ENCODE results near the gene DUS1L. TPM values are rescaled to one million over a fixed set of nuclear protein-coding genes. Genes with fewer than 3 reads are reported as not detected.

DUS1L gene
- total RNA-seq, 1 donor from 2014 or later, result 67.7 TPM

DNA sequence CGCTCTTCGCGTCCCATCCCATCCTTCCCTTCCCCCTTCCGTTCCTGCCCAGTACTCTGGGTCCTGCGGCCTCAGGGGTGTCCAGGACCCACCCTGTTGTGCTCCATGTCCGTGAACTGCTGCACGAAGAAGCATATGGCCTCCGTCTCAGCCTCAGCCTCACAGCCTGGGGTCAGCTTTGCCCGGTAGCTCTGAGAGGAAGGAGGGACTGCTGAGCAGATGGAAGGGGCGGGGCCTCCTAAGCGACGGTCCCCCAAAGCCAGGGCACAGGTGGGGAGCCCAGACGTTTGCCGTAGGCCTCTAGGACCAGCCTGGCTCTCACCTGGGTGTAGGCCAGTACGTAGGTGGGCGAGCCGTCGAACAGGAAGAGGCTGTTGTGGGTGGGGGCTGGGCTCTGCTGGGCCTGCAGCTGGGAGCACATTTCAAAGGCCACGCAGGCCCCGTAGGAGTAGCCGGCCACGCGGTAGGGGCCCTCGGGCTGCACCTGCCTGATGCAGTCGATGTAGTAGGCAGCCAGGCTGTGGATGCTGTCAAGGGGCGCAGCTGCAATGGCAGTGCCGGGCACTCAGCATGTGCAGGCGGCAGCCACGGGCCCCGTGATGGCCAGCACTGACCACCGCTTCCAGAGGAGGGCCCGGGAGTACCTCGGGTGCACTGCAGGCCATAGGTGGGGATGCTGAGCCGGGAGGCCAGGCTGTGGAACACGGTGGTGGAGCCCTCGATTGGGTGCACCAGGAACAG lies 14.6 kb upstream of the DUS1L start:
- DNase-seq (no peak), ATAC-seq (no peak)
- intact Hi-C loops (cut with micrococcal nuclease), result no loop called here

DNA sequence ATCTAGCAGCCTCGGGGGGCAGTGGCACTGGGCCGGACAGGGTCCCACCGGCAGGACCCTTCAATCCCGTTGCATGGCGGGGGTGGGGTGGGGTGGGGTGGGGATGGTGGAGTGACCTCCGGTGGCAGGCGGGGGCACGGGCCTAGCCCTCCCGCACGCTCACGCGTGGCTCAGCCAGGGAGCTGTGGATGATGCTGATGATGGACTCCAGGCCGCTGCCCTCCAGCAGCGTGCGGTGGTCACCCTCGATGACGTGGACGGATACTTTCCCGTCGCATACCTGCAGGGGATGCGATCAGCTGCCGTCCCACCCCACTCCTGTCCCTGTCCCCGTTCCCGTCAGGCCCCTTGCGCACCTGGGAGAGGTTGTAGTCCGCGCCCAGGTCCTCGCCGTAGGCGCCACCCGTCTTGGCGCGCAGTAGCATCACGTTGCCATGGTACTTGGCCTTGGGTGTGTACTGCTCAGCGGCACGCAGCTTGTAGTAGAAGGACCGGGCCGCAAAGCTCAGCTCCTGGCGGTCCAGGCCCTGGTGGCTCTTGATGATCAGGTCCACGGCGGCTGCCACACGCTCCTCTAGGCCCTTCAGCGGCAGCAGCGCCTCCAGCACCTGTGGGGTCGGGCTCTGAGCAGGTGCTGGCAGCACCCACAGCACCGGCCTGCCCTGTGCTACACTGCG lies 13.5 kb upstream of the DUS1L start:
- intact Hi-C loops (cut with micrococcal nuclease), result no loop called here
- ATAC-seq, result no peak
- DNase-seq, result no peak

DNA sequence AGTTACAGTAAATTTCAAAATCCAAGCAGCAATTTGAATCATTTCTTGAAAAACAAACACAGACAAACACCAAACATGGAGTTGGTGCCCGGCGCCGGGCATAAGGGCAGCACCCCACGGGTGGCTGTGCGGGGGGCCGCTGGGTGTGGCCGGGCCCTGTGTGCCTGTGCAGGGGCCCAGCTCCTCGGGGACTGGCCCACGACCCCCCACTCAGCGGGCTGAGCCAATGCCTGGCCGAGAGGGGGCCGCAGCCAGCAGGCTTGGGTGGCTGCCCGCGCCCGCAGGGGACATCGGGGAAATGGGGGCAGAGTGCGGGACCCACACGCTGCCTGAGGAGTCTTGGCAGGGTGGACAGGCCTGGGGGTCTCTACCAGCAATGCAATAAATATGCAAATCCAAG lies 12.8 kb upstream of the DUS1L start:
- DNase-seq (no peak), ATAC-seq (no peak)
- intact Hi-C loops (cut with micrococcal nuclease), result no loop called here

DNA sequence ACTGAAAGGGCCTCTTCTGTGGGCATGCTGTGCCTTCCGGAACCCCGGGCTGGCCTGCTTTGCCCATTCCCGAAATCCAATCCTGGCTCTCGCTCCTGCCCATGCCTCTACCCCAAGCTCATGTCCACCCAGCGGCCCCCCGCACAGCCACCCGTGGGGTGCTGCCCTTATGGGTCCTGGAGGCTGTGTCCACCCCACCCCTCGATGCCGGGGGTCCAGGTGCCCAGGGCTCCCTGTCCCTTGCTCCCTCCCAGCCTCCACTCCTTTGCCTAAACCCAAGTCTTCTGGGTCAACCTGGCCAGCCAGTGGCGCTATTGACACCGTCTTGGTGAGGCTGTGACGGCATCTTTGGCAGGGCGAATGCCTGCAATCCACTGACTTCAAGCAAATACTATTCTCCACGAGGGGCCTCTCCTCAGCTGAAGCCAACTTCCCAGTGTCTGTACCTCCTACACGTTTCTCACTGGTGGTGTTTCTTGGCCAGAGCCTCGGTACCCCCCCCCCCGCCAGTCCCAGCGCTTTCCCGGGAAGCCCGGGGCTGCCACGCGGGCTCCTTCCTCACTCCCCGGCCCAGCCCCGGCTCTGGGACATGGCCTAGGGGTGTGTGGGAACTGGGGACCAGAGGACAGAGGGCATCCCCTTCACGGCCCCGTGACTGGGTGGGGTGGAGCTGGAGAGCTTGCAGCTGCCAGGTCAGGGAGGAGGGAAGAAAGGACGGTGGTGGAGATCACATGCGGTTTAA lies 12.2 kb upstream of the DUS1L start:
- intact Hi-C loops (cut with micrococcal nuclease), result no loop called here
- DNase-seq, result no peak

DNA sequence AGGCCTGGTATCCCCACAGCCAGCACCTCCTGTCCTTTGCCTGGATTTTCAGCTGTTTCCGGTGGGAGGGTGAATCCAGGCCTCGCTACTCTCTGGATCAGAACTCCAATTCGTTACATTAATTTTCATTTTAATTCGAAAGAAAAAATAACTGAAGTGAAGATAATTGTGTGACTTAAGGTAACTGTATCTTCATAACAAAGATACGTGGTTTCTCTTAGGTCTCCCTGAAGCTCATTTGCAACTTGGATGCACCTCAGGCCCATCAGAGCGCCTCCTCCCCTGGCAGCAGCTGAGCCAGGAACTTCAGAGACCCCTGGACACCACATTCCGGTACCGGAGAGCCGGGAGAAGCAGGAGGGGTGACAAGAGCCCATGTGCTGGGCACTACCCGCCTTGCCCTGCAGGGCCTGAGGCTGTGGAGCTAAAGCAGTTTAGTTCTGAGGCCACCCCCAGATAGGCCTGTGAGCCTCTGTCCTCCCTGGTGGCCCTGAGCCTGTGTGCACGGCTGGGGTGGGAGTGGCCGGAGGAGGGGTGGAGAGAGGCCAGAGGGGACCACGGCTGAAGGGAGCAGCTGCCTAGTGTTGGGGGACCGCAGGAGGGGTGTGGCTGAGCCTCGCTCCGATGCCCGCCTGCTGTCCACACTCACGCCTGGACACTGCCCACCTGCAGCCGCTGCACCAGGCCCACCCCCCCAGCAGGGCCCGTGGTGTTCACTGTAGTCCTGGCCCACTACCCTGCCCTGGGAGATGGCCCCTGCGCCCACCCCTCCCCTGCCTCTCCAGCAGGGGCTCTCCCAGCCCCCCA lies 11.4 kb upstream of the DUS1L start:
- intact Hi-C loops (cut with micrococcal nuclease), result no loop called here
- ATAC-seq, result peak; percentile 48
- no peak for DNase-seq

More for the DNA sequence above, 12.2 kb upstream of the DUS1L start:
- ATAC-seq, result peak; percentile 37

- intact Hi-C loops (cut with micrococcal nuclease), result no loop called here
- ATAC-seq, result no peak
Measured at GRCh38 chr17:82076018-82076784, 10.6 kb upstream of the DUS1L start.

GRCh38 chr17:82073446-82073845 lies 7.8 kb upstream of the DUS1L start:
- ATAC-seq, result no peak
- DNase-seq, result no peak
- intact Hi-C loops (cut with micrococcal nuclease), result no loop called here

More at GRCh38 chr17:82076018-82076784, 10.6 kb upstream of the DUS1L start:
- DNase-seq, result no peak

DNA sequence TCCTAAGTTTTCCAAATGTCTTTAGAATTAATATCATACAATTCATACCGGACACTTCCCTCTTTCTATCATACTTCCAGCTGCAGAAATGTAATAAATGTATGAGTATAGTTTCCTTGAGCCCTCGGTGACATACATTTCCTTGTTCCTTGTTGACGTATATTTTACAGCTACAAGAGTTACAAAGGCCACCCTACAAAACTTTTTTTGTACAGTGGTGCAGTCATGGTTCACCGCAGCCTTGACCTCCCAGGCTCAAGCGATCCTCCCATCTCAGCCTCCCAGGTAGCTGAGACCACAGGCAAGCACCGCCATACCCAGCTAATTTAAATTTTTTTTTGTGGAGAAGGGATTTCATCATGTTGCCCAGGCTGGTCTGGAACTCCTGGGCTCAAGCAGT lies 7.2 kb upstream of the DUS1L start:
- no peak for ATAC-seq
- DNase-seq, result no peak
- intact Hi-C loops (cut with micrococcal nuclease), result no loop called here

DNA sequence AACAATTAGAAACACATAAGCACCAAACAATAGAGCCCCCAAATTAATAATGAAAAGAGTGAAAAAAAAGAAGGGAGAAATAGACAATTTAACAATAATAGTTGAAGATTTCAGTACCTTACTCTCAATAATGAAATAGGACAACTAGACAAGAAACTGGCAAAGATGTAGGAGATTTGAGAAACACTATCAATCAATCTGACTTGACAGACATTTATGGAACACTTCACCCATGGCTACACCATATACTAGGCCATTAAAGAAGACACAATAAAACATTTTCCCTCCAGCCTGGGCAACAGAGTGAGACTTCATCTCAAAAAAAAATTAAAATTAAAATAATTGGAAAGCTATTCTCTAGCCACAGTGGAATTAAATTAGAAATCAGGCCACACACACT lies 5.0 kb upstream of the DUS1L start:
- intact Hi-C loops (cut with micrococcal nuclease), result no loop called here
- ATAC-seq (no peak), DNase-seq (no peak)

DNA sequence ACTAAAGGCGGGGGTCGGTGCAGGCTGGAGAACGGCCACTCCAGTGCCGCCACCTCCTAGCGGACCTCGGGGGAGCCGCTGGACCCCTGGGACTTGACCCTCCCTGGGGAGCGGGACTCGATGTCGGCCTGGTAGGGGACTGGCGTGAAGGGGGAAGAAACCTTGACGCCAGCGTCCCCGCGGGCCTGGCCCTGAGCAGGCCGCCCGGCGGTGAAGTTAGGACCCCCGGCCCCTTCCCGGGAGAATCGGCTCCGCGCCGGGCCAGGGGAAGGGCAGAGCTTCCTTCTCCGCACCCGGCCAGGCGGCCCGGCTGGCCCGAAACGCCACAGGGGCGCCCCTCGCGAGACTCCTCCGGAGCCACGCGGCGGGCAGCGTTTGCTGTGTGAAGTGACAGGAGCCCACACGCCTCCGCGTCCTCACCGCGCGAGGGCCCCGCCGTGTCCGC lies 389 bp downstream of the DUS1L start:
- peak; percentile 10 for ATAC-seq
- DNase-seq, result peak; percentile 57
- intact Hi-C loops (cut with micrococcal nuclease), result no loop called here

DNA sequence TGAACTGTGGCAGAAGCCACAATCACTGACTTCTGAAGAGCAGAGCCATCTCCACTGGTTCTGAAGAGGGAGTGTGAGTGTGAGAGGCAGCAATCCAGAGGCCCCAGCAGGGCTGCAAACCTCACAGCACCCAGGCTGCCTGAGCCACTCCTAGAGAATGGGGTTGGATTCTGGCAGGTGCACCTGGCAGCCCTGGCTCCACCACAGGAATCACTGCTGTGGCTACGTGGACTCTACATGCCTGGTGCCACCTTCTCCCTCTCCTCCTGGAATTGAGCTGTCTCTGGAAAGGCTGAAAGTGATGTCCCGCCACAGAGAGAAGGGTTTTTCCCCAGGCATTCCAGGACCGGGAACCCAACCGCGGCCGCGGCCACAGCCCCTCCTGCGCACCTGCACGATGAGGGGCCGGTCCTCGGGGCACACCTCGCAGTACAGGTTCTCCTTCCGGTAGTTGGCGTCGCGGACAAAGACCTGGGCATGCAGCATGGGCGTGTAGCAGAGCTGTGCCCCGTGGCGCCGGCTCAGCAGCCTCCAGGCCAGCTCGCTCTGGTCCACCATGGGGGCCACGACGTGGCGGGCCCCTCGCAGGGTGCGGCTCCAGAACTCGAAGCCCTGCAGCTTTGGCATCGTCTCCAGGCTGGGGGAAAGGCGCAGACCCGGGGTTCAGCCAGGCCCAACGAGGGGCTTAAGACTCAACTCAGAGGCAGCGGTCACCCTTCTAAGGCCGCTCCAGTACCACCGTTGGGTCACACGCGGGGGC lies 991 bp downstream of the DUS1L start:
- ATAC-seq (no peak), DNase-seq (no peak)
- intact Hi-C loops (cut with micrococcal nuclease), result no loop called here

DNA sequence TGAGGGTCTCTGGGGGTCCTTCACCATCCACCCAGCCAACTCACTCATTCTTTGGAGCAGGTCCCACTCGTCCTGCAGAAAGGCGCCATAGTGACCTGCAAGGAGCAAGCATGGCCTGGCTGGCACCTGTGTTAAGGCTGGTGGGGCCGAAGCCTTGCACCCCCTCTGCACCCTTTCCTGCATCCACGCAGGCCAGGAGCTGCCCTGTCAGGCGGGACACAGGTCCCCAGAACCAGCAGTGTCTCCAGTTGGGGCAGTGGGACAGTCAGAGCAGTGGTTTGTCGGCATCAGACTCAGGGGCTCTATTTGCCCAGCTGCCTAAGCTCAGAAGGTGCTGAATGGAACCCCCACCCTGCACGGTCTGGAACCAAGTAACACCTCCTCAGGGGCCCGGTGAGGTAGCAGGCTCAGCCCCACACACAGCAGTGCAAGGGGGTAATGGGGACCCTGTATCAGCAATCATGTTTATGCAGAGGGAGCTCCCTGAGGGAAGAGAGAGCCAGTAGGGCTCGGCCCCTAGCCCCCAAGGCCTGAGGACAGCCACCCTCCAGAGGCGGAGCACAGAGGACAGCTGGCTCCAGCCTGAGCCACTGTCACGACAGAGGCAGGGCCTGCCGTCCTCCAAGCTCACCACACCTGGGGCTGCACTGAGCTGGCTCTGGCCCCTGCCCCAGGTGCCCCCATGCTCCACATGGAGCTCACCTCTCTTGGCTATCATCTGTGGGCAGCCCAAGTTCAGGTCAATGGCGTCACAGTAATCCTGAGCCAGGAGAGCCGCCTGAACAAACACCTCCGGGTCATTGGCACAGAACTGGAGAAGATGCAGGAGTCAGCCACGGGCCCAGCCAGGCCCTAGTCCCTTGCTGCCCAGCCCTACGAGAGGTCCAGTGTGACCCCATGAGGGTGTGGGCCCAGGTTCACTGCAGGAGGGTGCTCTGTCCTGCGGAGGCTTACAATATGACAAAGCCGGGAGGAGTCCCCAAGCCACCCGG lies 1.9 kb downstream of the DUS1L start:
- DNase-seq (peak; percentile 27), ATAC-seq (no peak)
- intact Hi-C loops (cut with micrococcal nuclease), result no loop called here

GRCh38 chr17:82062984-82063368 lies 2.6 kb downstream of the DUS1L start:
- ATAC-seq (no peak), DNase-seq (no peak)
- intact Hi-C loops (cut with micrococcal nuclease), result no loop called here

DNA sequence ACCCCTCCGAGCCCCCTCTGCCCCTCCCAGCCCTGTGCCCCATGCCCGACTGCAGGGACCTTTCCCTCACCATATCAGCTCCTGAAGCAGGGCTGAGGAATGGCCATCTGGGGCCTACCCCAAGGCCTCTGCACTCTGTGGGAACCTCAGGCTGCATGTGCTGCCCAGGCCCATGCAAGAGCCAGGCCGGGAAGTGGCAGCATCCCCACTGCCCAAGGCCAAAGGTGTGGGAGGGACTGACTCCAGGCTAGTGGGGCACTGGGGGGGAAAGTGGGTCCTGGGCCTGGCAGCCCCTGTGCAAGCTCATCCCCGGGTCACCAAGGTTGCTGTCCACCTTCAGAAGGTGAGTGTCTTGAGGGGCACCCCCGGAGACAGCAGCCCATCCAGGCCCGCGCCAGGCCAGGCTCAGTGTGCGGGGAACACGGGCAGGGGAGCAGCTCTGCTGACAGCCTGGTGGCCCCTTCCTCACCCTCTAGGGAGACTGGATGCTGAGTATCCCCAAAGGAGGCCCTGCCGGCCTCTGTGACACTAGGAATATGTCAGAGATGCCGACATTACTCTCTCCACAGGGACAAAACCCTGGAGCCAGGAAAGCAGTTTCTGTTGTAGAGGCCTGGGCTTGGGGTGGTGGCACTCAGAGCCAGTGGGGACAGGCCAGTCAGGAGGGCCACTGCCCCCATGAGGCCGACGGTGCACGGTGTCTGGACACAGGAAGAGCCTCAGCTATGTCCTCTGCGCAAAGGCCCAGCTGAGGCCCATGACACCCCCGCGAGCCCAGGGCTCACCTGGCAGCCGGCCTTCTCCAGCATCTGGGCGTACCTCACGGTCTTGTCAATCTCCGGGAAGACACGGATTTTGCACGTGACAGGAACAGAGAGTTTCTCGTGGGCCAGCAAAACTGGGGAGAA lies 3.3 kb downstream of the DUS1L start:
- DNase-seq, result no peak
- intact Hi-C loops (cut with micrococcal nuclease), result no loop called here
- no peak for ATAC-seq

- no peak for ATAC-seq
- intact Hi-C loops (cut with micrococcal nuclease), result no loop called here
- DNase-seq, result peak; percentile 29
Measured at GRCh38 chr17:82061047-82061925, 4.3 kb downstream of the DUS1L start.

Data from left ventricle myocardium superior (tissue), 1 donor.